Activated CD4-positive, alpha-beta T cell treated with anti-CD3 and anti-CD28 coated beads, Interleukin-2, amount 10 ng/mL, durations not matched to agents 24 days and 14 days (primary cell): Measurements from ENCODE around the gene BTF3L4. TPM values are rescaled to one million over a fixed set of nuclear protein-coding genes. Genes with fewer than 3 reads are reported as not detected.

Experiments used
- DNase-seq: peaks from one replicate; pipeline ENCODE4 v3.0.0; 2022
- H3K27ac Mint-ChIP-seq: one replicate; pipeline ENCODE4 v1.8.0; 2022; ENCODE audit warnings: mild to moderate bottlenecking, mixed read lengths
- H3K27me3 Mint-ChIP-seq: one replicate; pipeline ENCODE4 v1.8.0; 2022; ENCODE audit warnings: mixed read lengths
- H3K36me3 Mint-ChIP-seq: one replicate; pipeline ENCODE4 v1.8.0; 2022; ENCODE audit warnings: low read depth, mild to moderate bottlenecking, mixed read lengths
- H3K4me1 Mint-ChIP-seq: one replicate; pipeline ENCODE4 v1.8.0; 2021; ENCODE audit warnings: mixed read lengths
- H3K4me3 Mint-ChIP-seq: one replicate; pipeline ENCODE4 v1.8.0; 2022; ENCODE audit warnings: mild to moderate bottlenecking, moderate library complexity, mixed read lengths
- H3K9me3 Mint-ChIP-seq: one replicate; pipeline ENCODE4 v1.8.0; 2021; ENCODE audit warnings: mixed read lengths
- intact Hi-C: fragments of 100-400 bp; cut with micrococcal nuclease; formaldehyde crosslinking; loops from one replicate; pipeline ENCODE4 v1.15.1; 2023
- total RNA-seq: library from RNA; stranded (reverse); gene quantifications from 2 replicates; pipeline ENCODE4 v1.2.3, GENCODE V29; 2022

Gene BTF3L4
- total RNA-seq, 1 donor from 2014 or later: 50.0 TPM

GRCh38 chr1:52119301-52120079, 63.4 kb downstream of the BTF3L4 start:
- H3K4me3 Mint-ChIP-seq: no peak overlapping the region
- intact Hi-C loops: no loop called here
- no peaks in the 10 kb centered on the region for H3K36me3 Mint-ChIP-seq
- DNase-seq: no peak
- no peaks in the 10 kb centered on the region for H3K4me1 Mint-ChIP-seq
- H3K9me3 Mint-ChIP-seq: no peaks in the 10 kb centered on the region
- H3K27me3 Mint-ChIP-seq: peaks cover 7% of the 10 kb centered on the region
- no peak overlapping the region for H3K27ac Mint-ChIP-seq

DNA sequence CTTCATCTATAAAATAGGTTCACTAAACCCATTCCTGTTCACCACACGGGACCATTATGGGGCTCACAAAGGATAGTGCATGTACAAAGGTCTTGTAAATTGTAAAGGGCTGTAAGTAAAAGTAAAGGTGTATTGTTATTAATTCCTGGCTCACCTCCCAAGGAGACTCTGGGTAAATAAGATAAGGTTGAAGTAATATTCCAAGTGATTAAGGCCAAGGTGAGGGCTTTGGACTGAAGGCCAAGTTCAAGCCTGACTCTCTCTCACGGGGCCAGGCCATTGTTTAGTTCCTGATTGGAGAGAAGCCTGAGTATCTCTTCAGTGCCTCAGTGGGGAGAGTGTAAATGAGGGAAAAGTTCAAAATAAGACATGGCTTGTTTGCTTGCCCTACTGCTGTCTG, 66.3 kb downstream of the BTF3L4 start:
- Mint-ChIP-seq H3K27me3 (peaks cover 19% of the 10 kb centered on the region), H3K4me1 (peaks cover 3% of the 10 kb centered on the region), H3K27ac (no peak overlapping the region), H3K36me3 (no peaks in the 10 kb centered on the region), H3K4me3 (no peak overlapping the region), H3K9me3 (no peaks in the 10 kb centered on the region)
- intact Hi-C loops: no loop called here
- no peak for DNase-seq

- H3K4me3 Mint-ChIP-seq: no peak overlapping the region
- H3K27me3 Mint-ChIP-seq: peaks cover 29% of the 10 kb centered on the region
- DNase-seq: no peak
- H3K4me1 Mint-ChIP-seq: peaks cover 3% of the 10 kb centered on the region
- no peak overlapping the region for H3K27ac Mint-ChIP-seq
- H3K36me3 Mint-ChIP-seq: no peaks in the 10 kb centered on the region
- no peaks in the 10 kb centered on the region for H3K9me3 Mint-ChIP-seq
- intact Hi-C loops: no loop called here
These were observed 67.5 kb downstream of the BTF3L4 start for GRCh38 chr1:52123622-52124021.

- no peak overlapping the region for H3K27ac Mint-ChIP-seq
- intact Hi-C loops: loop anchor here (2.0 kb wide), 1 partner anchor 171 kb away; no protein-coding TSS in a partner anchor
- peaks cover 39% of the 10 kb centered on the region for H3K27me3 Mint-ChIP-seq
- no peak for DNase-seq
- peaks cover 3% of the 10 kb centered on the region for H3K4me1 Mint-ChIP-seq
- no peaks in the 10 kb centered on the region for H3K36me3 Mint-ChIP-seq
- H3K9me3 Mint-ChIP-seq: no peaks in the 10 kb centered on the region
- no peak overlapping the region for H3K4me3 Mint-ChIP-seq
These were observed 69.8 kb downstream of the BTF3L4 start for GRCh38 chr1:52125736-52126359.

- no peaks in the 10 kb centered on the region for H3K9me3 Mint-ChIP-seq
- peaks cover 44% of the 10 kb centered on the region for H3K27me3 Mint-ChIP-seq
- H3K4me3 Mint-ChIP-seq: no peak overlapping the region
- peak; percentile 59 for DNase-seq
- H3K36me3 Mint-ChIP-seq: no peaks in the 10 kb centered on the region
- no peak overlapping the region for H3K27ac Mint-ChIP-seq
- intact Hi-C loops: loop anchor here (2.0 kb wide), 1 partner anchor 169 kb away; no protein-coding TSS in a partner anchor
- H3K4me1 Mint-ChIP-seq: peaks cover 3% of the 10 kb centered on the region
These were observed 71.4 kb downstream of the BTF3L4 start for GRCh38 chr1:52127181-52128180.

DNA sequence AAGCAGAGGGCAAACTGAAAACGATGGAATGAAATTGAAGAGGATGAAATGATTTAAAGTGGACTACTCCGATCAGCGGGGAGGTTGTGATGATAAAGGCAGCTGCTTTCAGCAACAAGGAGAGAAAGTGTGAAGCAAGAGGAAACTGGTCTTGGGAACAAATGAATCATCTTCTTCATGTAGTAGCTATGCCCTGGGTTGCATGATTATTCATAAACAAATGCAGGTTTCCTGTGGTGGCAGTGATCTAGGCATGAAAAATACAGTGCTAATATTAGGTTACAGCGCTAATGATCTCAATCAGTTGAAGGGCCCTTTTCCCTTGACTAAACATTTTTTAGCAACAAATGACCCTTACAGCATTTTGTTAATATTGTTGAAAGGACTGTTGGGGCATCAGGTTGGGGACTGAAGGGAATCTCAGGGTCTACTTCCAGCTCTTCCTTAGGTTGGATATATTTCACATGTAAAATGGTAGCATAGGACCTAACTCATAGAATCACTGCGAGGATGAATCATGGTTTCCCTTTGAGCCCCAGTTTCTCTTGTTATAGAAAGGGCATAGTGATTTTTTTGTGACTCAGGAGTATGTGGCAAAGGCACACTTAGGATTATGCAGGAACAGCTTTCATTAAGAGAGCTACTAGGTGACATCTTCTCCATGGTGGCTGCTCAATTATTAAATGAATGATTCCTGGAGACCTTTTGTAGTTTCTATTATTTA, 83.9 kb downstream of the BTF3L4 start:
- intact Hi-C loops: loop anchor here (1.0 to 5.0 kb wide), 6 partner anchors 38 to 547 kb away; partner anchors contain the start of genes BTF3L4 and CC2D1B
- Mint-ChIP-seq H3K4me3 (peak overlapping the region; percentile 2), H3K27me3 (peaks cover 29% of the 10 kb centered on the region)

More for the DNA sequence above, 83.9 kb downstream of the BTF3L4 start:
- Mint-ChIP-seq H3K27ac (peak overlapping the region; percentile 5), H3K9me3 (no peaks in the 10 kb centered on the region), H3K4me1 (peaks cover 22% of the 10 kb centered on the region), H3K36me3 (no peaks in the 10 kb centered on the region)
- DNase-seq: peak; percentile 68

Other genes with a start within 250 kb of the BTF3L4 start
- gene NRDC, start 177.6 kb upstream of the BTF3L4 start, total RNA-seq: 170 and 175 TPM in 2 replicates
- gene RAB3B, start 65.6 kb upstream of the BTF3L4 start, total RNA-seq: 0.02 TPM in 2 replicates
- gene KTI12, start 22.5 kb upstream of the BTF3L4 start, total RNA-seq: 20.4 and 22.3 TPM in 2 replicates
- 43.0 and 44.8 TPM in 2 replicates for gene TXNDC12, start 1.1 kb upstream of the BTF3L4 start, total RNA-seq
- 3.9 and 4.3 TPM in 2 replicates for gene ZFYVE9, start 85.8 kb downstream of the BTF3L4 start, total RNA-seq